ENCODE data around the gene ADAMTSL1. TPM values are rescaled to one million over a fixed set of nuclear protein-coding genes. Genes with fewer than 3 reads are reported as not detected.

ADAMTSL1 gene
- total and polyA plus RNA-seq, 9 of the 15 experiments (the other 6 are each of a cell fraction or from before 2014, with no cell fraction given) = 0.01 TPM; not detected in 8

GRCh38 chr9:18947892-18948339, 474.0 kb downstream of the ADAMTSL1 start (continued):
- TF ChIP-seq ZNF639 (CRISPR knock-in tag; conservative IDR thresholded peaks at IDR 0.05 in 1 of 2, IDR thresholded peaks at IDR 0.05 in 1 of 2) = no peak
- TF ChIP-seq, protein P1, sequence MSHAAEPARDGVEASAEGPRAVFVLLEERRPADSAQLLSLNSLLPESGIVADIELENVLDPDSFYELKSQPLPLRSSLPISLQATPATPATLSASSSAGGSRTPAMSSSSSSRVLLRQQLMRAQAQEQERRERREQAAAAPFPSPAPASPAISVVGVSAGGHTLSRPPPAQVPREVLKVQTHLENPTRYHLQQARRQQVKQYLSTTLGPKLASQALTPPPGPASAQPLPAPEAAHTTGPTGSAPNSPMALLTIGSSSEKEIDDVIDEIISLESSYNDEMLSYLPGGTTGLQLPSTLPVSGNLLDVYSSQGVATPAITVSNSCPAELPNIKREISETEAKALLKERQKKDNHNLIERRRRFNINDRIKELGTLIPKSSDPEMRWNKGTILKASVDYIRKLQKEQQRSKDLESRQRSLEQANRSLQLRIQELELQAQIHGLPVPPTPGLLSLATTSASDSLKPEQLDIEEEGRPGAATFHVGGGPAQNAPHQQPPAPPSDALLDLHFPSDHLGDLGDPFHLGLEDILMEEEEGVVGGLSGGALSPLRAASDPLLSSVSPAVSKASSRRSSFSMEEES (CRISPR knock-in tag; IDR thresholded peaks at IDR 0.05) = peak; percentile 26; the same call in 1 of the 2 replicates
- peak; percentile 15; the same call in 1 of the 2 replicates for TF ChIP-seq RAD51 (IDR thresholded peaks at IDR 0.05; ENCODE audit: borderline replicate concordance, low read depth)

GRCh38 chr9:18951936-18952335, 478.0 kb downstream of the ADAMTSL1 start:
- Histone ChIP-seq H3K4me2 (ENCODE audit: insufficient read depth, low read length) (no peak overlapping the region), H3K27ac (ENCODE audit: extremely low read depth, low read depth, low read length) (no peak overlapping the region), H3K27me3 (ENCODE audit: control insufficient read depth in 2 of 2, insufficient read depth in 2 of 2, low read length in 2 of 2) (no peaks in the 10 kb centered on the region), H4K20me1 (replicated peaks; ENCODE audit: control insufficient read depth, insufficient read depth, low read length) (no peaks in the 10 kb centered on the region), H2AFZ (ENCODE audit: low read depth, low read length) (no peak overlapping the region), H3K4me3 (no peak overlapping the region), H3K36me3 (ENCODE audit: control insufficient read depth, insufficient read depth, low read length) (no peaks in the 10 kb centered on the region), H3K9me3 (replicated peaks; ENCODE audit: control insufficient read depth, insufficient read depth, low read depth, low read length) (no peaks in the 10 kb centered on the region), H3K9me1 (ENCODE audit: control insufficient read depth, insufficient read depth, low read length) (no peaks in the 10 kb centered on the region), H3K79me2 (ENCODE audit: control insufficient read depth, insufficient read depth, low read length) (no peaks in the 10 kb centered on the region), H3K4me1 (replicated peaks in 1 of 2; ENCODE audit: control insufficient read depth in 2 of 2, insufficient read depth in 2 of 2, low read length in 2 of 2) (no peaks in the 10 kb centered on the region), H3K9ac (ENCODE audit: insufficient read depth in 1 of 2, low read depth in 2 of 2, low read length in 2 of 2) (no peak overlapping the region)
- ATAC-seq = no peak
- intact Hi-C loops (cut with micrococcal nuclease) (no loop called here), in situ Hi-C loops (cut with MboI) (no loop called here)
- ChIA-PET POLR2A (no interaction called here), CTCF (ENCODE audit: low intra/inter-chr PET ratio) (no interaction called here)
- no peak for DNase-seq (ENCODE audit: extremely low read depth in 1 of 4, low spot score in 3 of 4)
- TF ChIP-seq CBX2 (IDR thresholded peaks at IDR 0.05; ENCODE audit: insufficient read depth, low read length, poor library complexity, severe bottlenecking) (no peak), E2F4 (CRISPR knock-in tag; IDR thresholded peaks at IDR 0.05; ENCODE audit: low read depth) (no peak), RNF219 (CRISPR knock-in tag; IDR thresholded peaks at IDR 0.05) (no peak), ZNF263 (CRISPR knock-in tag; IDR thresholded peaks at IDR 0.05; ENCODE audit: borderline replicate concordance) (no peak), MLX (CRISPR knock-in tag; conservative IDR thresholded peaks at IDR 0.05) (no peak)
- 0% methylated on average over 1 of the region's 1 CpG for WGBS (ENCODE audit: insufficient coverage, low coverage, missing lambda C conversion rate)
- no peak for FAIRE-seq
- BruUV-seq (replicated peaks) = no TSS peak

Measured in K562 (cell line).